ENCODE data around the gene ANGPTL2.

DNA sequence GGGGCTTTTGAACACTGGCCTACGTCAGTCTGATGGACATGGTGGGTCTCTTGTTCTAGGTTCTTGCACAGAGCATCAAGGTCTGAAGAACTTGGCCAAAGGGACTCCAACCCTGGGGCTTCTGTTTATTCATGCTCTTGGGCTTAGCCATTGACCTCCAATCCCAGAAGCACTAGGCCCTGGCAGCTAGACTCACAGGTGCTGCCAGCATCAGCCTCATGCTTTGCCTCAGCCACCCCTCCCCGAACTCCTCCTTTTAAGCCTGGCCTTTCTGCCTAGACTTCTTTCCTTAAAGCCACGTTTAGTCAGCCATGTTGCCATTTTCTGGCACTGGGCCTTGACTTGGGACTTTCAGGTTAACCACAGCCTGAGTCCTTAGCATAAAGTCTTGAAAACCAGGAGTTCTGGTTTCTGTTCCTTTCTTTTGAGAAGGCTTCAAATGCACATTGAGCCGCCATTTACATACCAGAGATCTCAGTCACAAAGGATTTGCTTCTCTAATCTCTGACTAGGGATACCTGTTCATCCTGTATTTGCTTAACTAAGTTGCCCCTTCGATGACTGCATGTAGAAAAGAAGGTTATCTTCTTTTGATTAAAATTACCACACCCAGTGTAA lies 54.7 kb downstream of the ANGPTL2 start:
- TF ChIP-seq, protein P1, sequence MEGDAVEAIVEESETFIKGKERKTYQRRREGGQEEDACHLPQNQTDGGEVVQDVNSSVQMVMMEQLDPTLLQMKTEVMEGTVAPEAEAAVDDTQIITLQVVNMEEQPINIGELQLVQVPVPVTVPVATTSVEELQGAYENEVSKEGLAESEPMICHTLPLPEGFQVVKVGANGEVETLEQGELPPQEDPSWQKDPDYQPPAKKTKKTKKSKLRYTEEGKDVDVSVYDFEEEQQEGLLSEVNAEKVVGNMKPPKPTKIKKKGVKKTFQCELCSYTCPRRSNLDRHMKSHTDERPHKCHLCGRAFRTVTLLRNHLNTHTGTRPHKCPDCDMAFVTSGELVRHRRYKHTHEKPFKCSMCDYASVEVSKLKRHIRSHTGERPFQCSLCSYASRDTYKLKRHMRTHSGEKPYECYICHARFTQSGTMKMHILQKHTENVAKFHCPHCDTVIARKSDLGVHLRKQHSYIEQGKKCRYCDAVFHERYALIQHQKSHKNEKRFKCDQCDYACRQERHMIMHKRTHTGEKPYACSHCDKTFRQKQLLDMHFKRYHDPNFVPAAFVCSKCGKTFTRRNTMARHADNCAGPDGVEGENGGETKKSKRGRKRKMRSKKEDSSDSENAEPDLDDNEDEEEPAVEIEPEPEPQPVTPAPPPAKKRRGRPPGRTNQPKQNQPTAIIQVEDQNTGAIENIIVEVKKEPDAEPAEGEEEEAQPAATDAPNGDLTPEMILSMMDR (IDR thresholded peaks at IDR 0.05) = no peak
- no peak for TF ChIP-seq POLR2A (IDR thresholded peaks at IDR 0.05)

Data from uterus (tissue), 2 donors.